GM18511 (cell line): ENCODE data around the gene CRACR2A.

ENCODE experiments used
- ATAC-seq: cut with Tn5 transposase; IDR thresholded peaks from one replicate; pipeline ENCODE4 v1.9.1; 2021; ENCODE audit warnings: mild to moderate bottlenecking, moderate library complexity; ENCODE audit not compliant: unreplicated experiment

CRACR2A gene

GRCh38 chr12:3727354-3727753, 25.6 kb downstream of the CRACR2A start:
- no peak for ATAC-seq

- ATAC-seq = no peak
Observed at GRCh38 chr12:3726456-3726855, 26.5 kb downstream of the CRACR2A start.

GRCh38 chr12:3725388-3726115, 27.4 kb downstream of the CRACR2A start:
- no peak for ATAC-seq

- ATAC-seq = no peak
Observed at GRCh38 chr12:3723916-3724805, 28.7 kb downstream of the CRACR2A start.

- no peak for ATAC-seq
Observed at GRCh38 chr12:3722368-3722767, 30.5 kb downstream of the CRACR2A start.

- no peak for ATAC-seq
Observed at GRCh38 chr12:3720772-3721171, 32.1 kb downstream of the CRACR2A start.

GRCh38 chr12:3718100-3718499, 34.8 kb downstream of the CRACR2A start:
- ATAC-seq = no peak

- ATAC-seq = no peak
Observed at GRCh38 chr12:3717283-3717898, 35.5 kb downstream of the CRACR2A start.

- ATAC-seq = no peak
Observed at GRCh38 chr12:3715999-3716398, 36.9 kb downstream of the CRACR2A start.

GRCh38 chr12:3713947-3714346, 39.0 kb downstream of the CRACR2A start:
- no peak for ATAC-seq

GRCh38 chr12:3713483-3713882, 39.4 kb downstream of the CRACR2A start:
- ATAC-seq = no peak

GRCh38 chr12:3712209-3712992, 40.5 kb downstream of the CRACR2A start:
- ATAC-seq = no peak

- ATAC-seq = no peak
Observed at GRCh38 chr12:3705354-3705675, 47.6 kb downstream of the CRACR2A start.

- ATAC-seq = no peak
Observed at GRCh38 chr12:3704512-3705353, 48.2 kb downstream of the CRACR2A start.

- ATAC-seq = no peak
Observed at GRCh38 chr12:3700861-3701260, 52.0 kb downstream of the CRACR2A start.

- ATAC-seq = no peak
Observed at GRCh38 chr12:3698218-3698974, 54.5 kb downstream of the CRACR2A start.

GRCh38 chr12:3697311-3697870, 55.5 kb downstream of the CRACR2A start:
- no peak for ATAC-seq

GRCh38 chr12:3694673-3695072, 58.2 kb downstream of the CRACR2A start:
- ATAC-seq = no peak
